ENCODE results near the gene LIMCH1.

The LIMCH1 gene

DNA sequence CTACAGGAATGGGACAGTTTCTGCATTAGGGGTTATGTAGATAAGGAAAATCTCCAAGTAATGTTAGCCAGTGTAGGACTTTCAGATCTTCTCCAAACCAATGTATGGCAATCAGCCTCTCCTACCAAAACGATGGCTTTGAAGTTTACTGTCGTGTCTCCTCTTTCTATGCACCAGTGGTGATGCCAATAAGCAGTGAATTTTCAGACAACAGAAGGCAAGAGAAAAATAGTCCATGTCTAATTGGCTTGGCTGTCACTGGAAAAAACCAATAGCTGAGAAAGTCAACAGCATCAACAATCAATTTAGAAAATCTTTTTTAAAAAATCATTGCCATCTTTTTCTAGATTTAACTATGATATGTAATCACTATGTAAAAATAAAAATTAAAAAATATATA, 35.0 kb downstream of the LIMCH1 start:
- no peak for DNase-seq

DNA sequence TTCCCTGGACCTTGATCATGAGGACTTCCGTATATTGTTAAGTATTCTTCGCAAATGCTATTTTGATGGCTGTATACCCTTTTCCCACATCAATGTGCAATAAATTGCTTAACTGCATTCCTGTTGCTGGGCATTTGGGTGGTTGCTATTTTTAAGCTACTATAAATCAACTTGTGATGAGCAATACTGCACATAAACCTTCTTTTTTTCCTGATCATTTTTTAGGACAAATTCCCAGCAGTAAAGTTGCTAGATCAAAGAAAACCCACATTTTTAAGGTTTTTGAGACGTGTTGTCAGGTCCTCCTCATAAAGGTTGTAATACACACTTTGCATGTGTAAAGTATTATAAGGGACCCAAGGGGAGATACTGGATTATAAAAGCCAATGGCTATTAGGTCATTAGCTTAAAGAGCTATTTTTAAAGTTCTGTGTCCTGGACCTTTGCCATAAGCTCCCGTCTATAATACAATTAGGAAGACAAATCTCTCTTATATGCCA, 35.6 kb downstream of the LIMCH1 start:
- no peak for DNase-seq

DNA sequence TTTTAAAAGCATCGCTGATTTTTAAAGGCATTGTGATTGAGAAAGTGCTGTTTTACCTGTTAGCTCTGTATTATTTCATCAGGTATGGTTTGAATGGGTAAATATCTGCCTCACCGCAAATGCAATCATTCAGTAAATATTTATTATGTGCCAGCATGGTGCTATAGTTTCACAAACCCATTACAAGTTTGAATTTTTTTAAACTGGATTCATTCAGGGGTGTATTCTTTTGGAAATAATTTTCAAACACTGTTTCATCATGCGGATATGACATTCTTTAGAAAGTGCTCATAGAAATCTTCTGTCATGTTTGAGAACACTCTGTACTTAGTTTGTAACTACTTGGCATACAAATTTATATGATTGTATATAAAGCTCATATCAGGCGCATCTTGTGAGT, 37.2 kb downstream of the LIMCH1 start:
- DNase-seq, result no peak

DNA sequence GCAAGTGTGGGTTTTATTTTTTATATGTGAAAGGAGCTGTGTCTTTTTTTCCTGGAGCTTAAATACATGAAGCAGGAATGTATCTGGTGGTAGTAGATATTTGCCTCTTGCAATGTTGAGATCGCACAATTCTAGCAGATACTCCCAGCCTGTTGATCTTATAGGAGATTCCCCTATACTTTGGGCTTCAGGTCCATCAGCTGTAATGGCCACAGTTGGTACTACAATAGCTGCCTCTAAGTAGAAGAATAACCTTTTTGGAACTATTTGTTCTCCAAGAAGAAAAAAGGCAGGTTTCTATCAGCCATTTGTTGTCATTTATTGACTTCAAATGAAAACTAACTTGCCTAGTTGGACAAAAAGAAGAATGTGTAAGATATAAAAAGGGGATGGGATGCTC, 37.7 kb downstream of the LIMCH1 start:
- no peak for DNase-seq

DNA sequence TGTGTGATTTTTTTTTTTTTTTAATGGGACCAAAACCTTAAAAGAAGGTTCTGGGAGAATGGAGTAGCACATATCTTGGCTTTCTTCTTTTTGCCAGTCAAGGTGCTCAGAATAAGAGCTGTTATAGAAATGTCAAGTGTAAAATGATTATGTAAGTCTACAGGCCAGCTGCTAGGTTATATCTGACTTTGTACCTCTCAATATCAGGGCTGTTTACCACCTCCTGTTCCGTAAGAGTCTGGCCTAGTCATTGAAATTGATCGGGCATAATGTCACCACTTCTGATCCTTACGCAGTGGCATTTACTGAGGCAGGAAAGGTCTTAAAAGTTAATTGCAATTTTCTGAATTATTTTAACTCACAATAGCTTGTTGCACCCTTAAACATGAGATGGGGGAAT, 41.1 kb downstream of the LIMCH1 start:
- peak; percentile 97 for DNase-seq

DNA sequence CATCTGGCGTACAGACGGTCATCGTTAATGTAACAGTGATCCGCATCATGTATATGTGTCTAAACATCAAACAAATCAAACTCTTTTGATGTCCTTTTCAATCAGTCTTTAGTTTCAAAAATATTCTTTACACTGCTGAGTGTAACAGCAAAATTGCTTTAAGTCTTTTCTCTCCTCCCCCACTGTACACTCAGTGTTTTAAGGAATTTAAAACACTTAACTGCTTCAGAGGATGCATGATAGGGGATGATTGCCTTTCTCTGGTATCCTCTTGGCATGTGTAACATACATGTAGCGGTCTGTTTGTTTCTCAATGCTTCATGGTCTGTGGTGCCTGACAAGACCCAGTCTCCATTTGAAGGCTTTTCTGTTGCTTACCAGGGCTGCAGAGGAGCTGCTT, 41.6 kb downstream of the LIMCH1 start:
- DNase-seq, result no peak

DNA sequence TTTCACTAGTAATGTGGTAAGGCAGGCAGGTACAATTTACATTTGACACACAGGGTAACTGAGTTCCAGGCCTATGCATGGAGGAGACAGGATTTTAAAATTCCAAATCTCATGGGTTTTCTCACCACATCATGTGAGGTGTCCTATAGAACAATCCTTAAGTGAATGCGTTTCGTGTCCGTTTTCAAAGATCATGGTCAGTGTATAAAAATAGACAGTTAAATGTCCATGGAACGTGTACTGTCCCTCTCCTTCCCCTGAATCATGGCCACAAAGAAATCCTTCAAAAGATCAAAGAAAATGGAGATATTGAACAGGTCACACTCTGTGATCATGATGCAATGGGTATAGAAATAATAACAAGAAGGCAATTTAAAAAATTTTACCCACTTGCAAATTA, 42.0 kb downstream of the LIMCH1 start:
- DNase-seq, result no peak

DNA sequence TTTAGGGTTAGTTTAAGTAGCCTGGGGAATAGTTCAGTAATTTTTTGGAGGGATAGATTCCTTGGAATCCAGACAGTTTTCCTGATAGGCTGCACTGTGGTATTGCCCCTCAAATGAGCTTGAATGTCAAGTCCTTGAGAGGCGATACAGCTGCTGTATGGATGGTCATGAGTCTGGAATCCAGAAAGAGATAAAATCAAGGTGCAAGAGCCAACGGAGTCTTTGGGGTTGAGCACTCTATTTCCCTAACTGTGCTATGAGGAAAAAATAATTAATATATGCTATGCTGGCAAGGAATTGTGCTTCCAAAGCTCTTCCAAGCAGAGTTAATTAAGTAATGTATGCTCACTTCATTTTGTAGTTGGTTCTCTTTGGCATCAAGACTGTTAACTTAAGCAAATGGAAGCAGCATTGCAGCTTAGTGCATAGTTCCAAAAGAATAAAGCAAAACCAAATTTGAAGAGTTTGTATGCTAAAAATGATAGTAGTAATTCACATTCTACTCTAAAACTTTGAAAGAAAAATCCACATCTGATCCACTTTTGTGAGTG, 48.8 kb downstream of the LIMCH1 start:
- no peak for DNase-seq

DNA sequence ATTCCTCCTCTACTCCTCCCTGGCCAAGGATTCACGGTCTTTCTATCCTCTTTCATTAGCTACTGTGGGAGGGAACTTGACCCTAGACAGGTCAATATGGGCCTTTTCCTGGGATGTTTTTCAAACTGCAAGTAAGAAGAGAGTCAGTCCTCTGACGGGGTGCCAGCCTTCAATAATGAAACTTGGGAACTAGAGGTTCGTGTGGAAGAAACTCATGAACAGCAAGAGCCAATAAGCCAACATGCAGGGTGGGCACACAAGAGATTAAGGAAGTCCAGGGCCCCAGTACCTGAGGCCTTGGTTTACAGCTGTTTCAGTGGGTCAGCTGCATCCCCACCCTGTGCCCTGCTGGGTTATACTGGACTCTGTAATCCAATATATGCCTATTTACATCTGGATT, 49.3 kb downstream of the LIMCH1 start:
- DNase-seq, result no peak

DNA sequence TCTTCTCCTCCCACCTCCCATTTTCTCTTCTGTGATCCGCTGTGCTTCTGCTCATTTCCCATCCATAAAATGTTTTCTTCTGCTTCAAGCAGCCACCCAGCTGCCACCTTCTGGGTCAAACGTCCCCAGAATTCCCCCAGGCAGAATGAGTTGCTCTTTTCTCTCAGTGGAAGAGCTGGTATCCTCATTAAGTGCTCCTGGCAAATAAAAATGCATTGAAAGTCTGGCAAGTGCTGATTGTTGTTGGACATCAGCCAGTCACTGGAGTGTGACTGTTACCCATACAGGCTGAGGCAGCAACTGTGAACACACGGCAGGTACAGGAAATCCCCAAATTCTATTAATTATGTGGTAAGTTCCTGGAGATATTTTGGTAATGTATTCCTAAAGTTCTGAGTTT, 52.6 kb downstream of the LIMCH1 start:
- DNase-seq, result peak; percentile 26

DNA sequence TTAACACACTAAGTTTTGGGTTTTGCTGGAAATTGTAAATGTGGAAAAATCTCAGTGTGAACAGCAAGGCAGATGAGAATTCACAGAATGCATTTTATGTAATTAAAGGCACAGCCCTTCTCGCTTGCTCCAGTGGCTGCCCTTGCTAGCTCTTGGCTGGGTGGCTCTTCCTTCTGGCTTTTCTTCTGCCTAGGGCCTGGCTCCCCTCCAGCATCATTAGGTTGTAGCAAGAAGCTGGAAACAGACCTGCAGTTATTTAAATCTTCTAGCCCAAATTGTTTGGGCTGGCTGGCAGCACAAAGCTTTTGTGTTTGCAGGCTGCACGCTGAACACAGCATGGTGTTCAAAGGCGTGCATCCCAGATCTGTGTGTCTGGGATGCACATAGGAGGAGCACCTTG, 56.5 kb downstream of the LIMCH1 start:
- DNase-seq, result no peak

DNA sequence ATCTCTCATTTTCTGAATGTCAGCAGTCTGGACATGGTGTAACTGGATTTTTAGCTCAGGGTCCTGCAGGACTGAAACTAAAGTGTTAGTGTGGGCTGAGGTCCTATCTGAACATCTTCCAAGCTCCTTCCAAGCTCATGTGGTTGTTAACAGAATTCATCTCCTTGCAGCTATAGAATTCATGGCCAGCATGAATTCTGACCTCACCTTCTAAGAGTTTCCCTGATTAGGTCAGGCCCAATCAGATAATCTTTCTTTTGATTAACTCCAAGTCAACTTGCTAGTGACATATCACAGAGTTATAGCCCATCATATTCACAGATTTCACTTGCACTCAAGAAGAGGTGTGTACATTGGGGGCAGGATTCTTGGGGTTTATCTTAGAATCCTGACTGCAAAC, 59.5 kb downstream of the LIMCH1 start:
- no peak for DNase-seq

DNA sequence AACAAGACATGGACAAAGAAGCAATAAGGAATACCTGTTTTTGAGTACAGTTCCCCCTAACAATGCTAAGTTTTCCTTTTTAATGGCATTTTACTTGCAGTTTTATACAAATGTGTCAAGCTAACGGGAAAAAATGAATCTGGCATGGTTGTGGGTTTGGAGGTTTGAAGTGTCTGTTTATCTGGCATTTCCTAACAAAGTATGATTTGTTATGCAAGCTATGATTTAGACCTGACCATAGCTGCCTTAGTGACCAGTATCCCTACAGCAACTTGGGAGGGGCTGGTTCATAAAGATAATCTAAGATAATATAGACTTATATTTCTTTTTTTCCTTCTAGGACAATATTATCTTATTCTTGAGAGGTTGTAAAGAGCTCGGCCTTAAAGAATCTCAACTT, 60.6 kb downstream of the LIMCH1 start:
- DNase-seq, result no peak

DNA sequence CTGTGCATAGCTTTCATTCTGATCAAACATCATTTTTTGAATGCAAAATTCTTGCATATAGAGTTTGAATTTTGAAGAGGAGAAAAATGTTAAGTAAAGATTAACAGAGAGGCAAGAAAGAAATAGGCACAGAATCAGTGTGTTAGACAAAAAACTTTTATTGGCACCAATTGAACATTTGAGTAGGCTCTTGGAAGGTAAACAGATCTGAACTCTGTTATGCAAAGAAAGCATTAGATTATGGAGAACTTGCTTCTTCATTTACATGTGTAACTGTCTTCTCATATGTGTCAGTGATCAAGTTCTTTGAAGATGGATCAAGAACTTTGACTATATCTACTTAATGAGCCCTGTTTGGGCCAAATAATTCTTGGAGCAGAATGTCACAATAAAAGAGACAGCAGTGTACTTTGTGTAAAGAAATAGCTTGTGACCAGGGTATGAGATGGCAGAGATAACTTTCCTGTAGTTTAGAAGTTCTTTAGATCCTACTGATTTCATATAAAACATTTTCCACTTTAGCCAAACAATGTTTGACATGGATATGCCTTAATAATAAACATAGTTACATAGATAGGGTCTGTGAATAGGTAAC, 61.3 kb downstream of the LIMCH1 start:
- no peak for DNase-seq

DNA sequence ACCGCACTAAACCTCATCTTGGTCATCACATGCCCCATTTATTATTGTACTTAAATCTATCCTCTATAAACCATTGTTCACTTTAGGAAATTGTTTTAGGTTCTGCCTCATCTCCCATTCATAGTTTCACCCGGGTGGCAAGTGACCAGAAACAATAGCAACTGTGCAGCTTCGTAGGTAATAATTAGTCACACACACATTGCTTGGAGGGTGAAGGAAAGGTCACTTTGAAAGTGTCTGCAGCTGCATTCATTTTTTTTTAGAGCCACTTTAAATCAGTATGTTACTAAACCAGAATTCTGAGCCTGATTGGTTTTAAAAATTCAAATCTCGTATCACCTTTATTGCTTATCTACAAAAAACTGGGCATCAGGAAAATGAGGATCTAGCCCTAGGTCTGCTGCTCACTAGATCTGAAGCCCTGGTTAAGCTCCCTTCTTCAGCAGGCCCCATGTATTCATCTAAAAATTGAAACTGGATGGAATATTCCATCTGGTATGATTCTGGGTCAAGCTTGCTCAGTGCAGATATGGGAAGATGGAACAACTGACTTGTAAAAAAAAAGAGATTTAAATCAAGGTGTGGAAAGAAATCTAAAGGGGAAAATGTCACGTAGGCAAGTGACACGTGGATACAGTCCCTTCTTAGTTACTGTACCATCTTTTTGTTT, 62.4 kb downstream of the LIMCH1 start:
- DNase-seq, result no peak

DNA sequence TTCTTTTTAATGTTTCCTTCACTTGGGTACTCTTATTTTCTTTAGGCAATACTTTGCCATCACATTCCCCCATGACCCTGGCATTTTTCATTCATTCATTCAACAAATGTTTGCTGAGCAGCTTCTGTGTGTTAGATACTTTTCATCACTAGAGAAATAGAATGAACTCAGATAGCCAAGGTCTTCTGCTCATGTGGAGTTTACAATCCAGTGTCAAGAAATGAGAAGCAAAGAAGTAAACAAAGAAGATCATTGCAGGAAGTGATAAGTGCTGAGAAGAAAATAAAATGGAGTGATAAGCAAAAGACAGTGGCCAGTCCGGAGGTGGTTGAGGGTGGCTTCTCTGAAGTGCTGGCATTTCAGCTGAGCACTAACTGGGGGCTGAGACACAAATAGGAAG, 63.1 kb downstream of the LIMCH1 start:
- no peak for DNase-seq

DNA sequence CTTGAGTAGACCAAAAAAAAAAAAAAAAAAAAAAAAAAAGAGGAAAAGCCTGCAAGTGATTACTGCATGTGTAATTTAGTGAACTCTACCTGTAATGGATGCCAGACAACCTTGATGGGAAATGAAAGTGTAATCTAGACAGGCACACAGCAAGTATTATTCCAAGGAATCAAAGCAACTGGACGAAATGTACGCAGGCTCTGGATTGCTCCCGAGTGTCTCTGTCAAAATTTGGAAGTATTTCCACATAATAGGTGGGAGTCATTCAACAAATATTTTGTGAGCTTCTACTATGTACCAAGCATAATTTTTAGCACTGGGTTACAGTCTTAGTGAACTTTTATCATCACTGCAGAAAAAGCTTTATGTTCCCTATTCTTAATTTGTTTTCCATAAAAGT, 64.2 kb downstream of the LIMCH1 start:
- no peak for DNase-seq

DNA sequence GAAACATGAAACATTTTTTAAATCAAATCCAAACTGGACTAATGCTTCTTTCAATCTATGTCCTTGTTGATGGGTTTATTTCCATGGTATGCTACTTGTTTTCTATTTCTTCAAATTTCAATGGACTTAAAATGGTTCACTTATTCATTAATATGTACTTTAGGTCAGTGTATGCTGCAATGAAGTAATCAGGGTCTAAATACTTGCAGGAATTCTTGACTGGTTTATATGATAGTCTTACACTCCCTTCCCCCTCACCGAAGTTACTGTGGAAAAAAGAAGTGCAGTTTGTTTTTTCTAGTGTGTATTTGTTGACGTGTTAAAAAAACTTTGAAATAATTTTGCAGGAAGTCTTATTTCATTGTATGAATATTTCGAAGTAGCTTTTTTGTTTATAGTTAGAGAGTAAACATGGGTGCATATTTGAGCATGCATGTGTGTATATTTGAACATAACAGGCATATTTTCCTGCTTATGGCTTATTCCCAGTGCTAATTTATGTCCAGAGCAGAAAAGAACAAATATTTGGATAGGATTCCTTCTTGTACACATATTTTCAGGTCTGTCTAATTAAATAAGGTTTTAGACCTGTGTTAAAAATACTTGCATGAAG, 65.0 kb downstream of the LIMCH1 start:
- DNase-seq, result no peak

DNA sequence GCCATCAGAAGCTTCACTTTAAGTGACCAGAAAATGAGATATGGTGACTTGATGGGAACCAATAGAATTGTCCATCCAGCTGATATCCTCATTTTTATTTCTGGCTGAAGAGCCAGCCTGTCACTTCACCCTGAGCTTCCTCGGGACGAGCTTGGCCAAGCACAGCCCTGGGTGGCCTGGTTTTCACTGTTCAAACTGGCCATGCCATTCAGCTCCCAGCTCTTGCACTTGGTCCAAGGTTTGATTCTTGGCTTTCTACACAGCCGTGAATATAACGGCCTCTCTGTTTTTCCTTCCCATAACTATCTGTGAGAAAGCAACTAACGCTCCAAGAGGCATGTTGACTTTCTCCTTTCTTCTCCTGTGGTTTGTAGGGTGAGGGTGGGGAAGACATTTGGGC, 71.9 kb downstream of the LIMCH1 start:
- no peak for DNase-seq

DNA sequence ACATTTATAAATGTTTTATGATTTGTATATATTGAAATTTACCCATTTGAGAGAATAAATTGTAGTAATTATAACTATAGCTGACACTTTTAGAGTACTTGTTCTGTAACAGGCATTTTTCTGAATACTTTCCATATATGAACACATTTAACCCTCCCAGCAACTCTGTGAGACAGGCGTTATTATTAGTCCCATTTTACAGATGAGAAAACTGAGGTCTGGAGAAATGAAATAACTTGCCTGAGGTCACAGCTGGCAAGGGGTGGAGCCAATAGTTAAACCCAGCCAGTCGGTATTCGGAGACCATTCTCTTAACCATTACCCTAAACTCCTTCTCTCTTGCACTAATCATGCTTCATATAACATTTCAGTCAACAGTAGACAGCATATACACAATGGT, 72.5 kb downstream of the LIMCH1 start:
- DNase-seq, result no peak

DNA sequence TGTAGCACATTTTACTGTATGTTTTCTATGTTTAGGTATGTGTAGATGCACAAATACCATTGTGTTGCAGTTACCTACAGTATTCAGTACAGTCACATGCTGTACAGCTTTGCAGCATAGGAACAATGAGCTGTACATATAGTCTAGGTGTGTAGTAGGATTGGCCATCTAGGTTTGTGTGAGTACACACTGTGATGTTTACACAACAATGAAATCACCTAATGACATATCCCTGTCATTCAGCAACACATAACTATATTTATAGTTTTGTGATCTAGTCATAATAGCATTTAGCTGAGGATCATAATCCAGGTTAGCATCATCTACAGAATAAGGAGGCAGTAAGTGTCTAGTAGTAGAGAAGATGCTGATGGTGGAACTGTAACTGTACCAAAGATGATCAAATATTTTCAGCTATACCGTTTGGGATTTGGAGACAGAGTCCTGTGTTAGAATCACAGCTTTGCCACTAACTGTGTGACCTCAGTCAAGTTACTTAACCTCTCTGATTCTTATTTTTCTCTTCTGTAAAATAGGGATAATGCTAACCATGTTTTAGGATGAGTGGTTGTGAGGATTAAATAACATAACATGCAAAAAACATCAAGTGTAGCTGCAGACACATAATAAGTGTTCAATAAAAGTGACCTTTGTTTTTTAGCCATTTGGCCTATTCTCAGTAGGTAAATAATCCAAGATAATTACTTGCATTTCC, 73.3 kb downstream of the LIMCH1 start:
- DNase-seq, result no peak

DNA sequence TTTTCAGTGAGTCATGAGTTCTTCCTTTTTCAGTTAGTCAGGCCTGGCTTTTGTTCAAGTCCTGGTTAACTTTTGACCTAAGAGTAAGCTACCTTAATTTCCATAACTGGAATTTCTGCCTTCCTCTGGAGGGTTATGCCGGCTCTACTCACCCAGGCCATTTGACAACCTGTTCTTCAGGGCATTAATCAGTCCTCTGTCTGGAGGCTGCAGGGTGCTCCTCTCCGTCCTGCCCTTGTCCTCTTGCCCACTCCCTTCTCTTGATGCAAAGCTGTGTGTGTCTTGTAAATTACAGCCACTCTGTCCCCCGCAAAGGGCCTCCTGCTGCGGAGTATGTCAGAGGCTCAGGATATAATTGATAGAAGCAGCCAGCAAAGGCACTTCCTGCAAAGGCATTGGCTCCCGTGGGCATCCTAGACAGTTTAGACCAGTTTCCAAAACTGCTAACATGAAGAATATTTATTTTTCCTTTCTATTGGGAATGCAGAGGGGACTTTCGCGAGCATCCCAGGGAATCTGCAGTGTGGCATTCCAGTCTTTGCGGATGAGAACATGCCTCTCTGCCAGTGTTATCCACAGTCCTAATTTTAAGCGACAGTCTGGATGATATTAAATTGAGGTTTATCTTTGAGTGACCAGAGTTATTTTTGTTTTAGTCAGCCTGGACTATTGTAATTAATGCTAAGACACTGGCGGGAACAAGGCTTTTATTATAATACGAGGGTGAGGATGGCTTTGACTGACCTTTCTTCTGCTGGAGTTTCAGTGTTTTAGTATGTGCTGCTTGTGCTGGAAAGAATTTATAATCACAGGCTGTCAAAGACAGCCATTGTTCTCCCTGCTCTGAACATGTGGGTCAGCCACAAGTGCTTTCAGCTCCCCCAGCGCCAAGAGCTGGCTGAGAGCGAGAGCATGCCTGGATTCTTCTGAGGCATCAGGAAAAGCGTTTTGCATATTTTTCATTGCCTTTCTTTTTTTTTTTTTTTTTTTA, 74.2 kb downstream of the LIMCH1 start:
- no peak for DNase-seq
